H1 (cell line): Measurements from ENCODE around the gene C3orf38. TPM values are rescaled to one million over a fixed set of nuclear protein-coding genes. Genes with fewer than 3 reads are reported as not detected.

Experiments used
- BRCA1 ChIP-seq: IDR thresholded peaks from 2 replicates; pipeline ENCODE4 v1.6.1; 2012; ENCODE audit warnings: low read depth, low read length, improper control_type of control experiment
- GABPA ChIP-seq: IDR thresholded peaks from 2 replicates; pipeline ENCODE4 v1.6.1; 2011; ENCODE audit warnings: mild to moderate bottlenecking, low read length, moderate library complexity, borderline replicate concordance; ENCODE audit not compliant: insufficient read depth
- polyA plus RNA-seq, 7 experiments: library from polyadenylated mRNA; depleted of rRNA in 3 of 7; stranded (reverse) in 5 of 7; unstranded in 2 of 7; fragments of >200 nt in 5 of 7; fragments of 200-250 nt in 2 of 7; gene quantifications; 1 replicate in 5 of 7; 2 replicates in 1 of 7; 4 replicates in 1 of 7; pipeline versions ENCODE4 v1.2.1 to v1.2.3, GENCODE V29; 2011 to 2013; ENCODE audit warnings: missing spikeins in 2 of 7, mixed read lengths in 2 of 7
- total RNA-seq: library from RNA; stranded (reverse); fragmentation: NEBNext Ultra II Directional; extraction: Animal tissue kit (Norgen Biotek cat#: 25700); gene quantifications from 2 replicates; pipeline ENCODE4 v1.2.1, GENCODE V29; 2021

The C3orf38 gene
- total and polyA plus RNA-seq, 2 of the 8 experiments (the other 6 are each of a cell fraction or from before 2014, with no cell fraction given) = 8.6 to 32.1 TPM

- no peak for TF ChIP-seq BRCA1
- TF ChIP-seq GABPA = no peak
Observed at GRCh38 chr3:88151358-88151757, 1.6 kb downstream of the C3orf38 start (continued).
